HG03175 (cell line): ENCODE measurements around the gene BOLA1.
"Not testable (repeated sequence)": the region's sequence is repeated elsewhere in the genome, so short reads cannot be mapped to it uniquely, and the experiment has no call there.

Experiments used
- ATAC-seq: cut with Tn5 transposase; IDR thresholded peaks from one replicate; pipeline ENCODE4 v1.9.1; 2021; ENCODE audit warnings: mild to moderate bottlenecking, moderate library complexity; ENCODE audit not compliant: unreplicated experiment

BOLA1 gene

DNA sequence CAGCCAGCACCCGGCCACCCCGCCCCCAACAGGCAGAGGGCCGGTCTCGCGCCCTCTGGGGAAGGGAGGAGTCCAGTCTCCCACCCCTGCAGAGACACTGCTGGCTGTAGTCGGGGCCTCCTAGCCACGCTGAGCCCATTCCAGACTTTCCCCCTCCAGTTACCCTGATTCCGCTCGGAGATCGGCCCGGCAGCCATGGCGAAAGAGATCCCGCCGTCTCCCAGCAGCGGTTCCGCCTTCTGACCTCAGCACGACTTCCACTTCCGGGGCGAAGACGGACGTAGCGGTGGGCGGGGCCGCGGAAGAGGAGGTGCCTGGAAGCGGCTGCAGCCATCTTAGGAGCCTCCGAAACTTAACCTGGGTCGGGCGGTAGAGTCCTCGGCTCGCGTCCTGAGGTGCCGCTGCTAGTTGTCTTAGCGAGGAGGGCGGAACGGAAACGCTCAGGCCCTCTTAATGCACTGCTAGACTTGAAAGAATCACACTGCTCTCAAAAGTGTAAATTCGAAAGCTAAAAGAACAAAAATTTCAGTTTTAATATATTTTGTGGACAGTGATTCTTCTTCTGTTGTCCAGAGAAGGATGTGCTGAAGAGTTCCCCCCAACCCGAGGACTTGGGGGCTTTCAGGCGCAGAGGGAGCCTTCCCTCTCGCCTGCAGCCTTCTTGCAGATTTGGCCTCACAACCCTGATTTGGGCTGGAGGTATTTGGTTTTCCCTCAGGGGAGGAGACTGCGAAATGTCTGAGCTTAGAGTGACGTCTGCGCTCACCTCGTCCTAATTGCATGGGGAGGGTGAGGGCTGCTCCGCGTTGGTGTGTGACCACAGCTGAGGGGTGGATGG is 28.4 kb downstream of the BOLA1 start, which contains the start of gene SF3B4:
TSS of gene SF3B4 (minus strand) at position 241 of the 838 bp plus-strand sequence. CDS start at position 197, 44 bp downstream.
- ATAC-seq: peak; percentile 93

DNA sequence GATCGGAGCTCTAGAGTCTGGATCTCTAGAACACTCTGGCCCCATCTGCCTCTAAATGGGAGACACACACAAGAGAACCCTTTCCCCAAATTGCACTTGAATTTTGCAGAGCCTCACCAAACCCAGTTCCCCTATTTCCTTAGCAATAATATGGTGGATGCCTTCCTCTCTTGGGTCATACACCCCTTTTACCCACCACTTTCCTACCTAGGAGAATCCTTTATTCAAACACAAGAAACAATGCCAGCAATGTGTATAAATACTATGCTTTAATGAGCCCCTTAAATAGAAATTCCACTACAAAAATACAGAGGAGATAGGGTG is 29.0 kb downstream of the BOLA1 start:
- no peak for ATAC-seq

DNA sequence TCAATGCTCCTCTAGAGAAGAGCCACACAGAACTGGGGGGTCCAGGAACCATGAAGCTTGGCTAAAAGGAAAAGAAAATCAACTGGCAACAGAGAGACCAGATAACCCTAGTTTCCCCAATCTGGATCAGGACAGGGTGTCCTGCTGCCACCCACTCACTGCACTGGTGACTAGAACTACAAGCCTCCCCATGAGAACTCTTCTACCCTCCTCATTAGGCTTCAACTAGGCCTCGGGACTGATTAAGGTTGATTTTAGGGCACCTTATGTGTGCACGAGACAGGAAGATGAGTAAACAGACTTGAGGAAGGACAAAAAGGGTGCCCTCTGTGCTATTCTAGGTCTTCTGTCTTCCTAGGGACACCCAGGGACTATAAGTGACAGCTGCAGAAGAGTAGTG is 30.5 kb downstream of the BOLA1 start:
- ATAC-seq: no peak

DNA sequence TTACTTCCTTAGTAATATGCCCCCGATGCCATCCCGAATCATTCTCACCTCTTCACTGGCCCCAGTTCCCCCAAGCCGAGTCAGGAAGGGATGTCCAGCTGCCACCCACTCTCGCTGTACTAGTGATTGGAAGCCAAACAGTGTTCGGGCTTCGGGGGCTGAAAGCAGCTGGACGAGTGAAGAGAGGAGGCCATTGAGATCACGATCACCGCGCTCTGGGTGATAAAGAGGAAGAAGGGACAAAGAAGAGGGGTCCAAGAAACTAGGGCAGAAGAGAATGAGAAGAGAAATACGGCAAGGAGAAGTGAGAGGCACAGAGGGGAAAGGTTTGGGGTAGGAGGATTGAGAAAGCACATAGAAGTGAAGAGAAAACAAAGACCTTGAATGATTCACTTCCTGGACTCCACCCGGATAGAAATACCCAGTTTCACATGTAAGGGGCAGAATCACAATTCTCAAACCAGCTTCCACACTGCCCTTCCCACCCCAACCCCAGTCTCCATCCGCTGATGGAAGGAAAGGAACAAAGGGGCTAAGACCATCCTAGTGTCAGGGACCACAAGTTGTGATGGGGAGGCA is 31.9 kb downstream of the BOLA1 start:
- ATAC-seq: no peak

DNA sequence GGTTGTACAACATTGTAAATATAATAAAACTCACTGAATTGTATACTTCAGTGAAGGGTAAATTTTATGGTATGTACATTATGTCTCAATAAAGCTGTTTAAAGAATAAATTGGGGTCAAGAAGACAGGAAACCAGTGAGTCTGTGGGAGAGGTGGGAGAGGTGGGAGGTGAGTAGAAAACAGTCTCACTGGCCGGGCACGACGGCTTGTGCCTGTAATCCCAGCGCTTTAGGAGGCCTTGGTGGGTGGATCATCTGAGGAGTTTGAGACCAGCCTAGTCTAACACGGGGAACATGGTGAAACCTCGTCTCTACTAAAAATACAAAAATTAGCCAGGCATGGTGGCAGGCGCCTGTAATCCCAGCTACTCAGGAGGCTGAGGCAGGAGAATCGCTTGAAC is 33.1 kb downstream of the BOLA1 start:
- no peak for ATAC-seq

DNA sequence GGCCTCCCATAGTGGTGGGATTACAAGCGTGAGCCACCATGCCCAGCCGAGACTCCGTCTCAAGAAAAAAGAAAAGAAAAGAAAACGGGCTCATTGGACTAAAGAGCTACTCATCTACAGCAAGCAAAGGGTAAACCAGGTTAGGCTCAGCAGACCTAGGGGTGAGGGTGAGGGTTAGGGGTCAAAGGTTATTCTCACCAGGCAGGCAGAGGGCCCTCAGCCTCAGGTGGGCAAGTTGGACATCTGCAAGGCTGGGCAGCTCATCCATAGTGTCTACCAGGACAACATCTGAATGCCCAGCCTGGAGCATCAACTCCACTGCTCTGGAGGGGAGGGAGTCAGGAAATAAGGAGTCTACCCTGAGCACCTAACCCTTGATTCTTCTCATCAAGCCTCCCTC is 33.8 kb downstream of the BOLA1 start:
- no peak for ATAC-seq

DNA sequence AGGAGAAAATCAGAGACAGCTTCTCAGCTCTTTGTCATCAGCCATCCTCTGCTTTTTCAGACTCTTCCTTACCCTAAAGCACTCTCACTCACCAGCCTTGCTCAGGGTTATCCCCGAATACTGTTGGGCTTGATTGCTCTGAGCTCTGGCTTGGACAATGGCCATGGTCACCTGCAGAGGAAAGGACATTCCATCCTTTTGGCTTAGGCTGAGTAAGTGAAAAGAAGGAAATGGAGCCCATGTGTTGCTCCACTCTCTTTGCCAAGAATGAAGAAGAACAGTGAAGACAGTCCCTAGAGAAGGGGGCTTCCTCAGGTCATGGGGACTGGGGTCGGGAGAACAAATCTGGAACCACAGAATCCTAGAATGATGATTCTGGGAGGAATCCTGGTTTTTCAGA is 35.0 kb downstream of the BOLA1 start:
- ATAC-seq: no peak

DNA sequence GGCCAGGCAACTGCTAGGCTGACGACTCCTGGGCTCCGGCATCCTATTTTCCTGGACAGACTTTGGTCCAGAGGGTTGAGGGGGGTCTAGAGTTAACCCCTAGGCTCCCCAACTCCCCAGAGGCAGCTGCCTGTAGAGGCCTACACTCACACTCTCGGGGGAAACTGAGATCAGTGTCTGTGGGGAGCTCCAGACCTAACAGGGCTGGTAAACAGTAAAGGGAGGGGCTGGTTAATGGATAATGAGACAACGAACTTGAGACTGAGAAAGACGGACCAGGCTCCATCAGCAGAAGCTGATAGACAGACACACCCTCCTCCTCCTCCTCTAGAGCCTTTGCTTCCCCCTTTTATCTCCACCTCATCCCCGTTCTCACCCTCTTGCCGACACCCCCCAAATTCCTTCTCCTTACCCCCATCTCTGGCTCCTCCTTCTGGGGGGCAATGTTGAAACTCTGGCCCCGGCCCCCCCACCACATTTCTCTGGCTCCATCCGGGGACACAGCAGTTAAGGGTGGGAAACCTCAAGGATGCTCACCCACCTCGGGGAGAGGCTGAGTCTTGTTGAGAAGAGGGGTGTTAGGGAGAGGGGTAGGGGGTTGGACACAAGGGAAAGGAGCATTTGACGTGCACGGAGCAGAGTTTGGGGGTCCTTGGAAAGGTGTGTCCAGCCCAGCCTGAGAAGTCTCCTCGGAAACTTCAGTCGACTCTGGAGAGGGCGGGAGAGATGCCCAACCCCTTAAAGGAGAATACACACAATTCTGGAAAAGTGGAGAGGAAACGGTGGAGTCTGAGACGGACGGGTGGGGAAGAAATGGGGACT is 37.0 kb downstream of the BOLA1 start, which contains the start of gene MTMR11:
TSS of gene MTMR11 (minus strand) at position 710 of the 822 bp plus-strand sequence. CDS start at position 478, 232 bp downstream.
- no peak for ATAC-seq

DNA sequence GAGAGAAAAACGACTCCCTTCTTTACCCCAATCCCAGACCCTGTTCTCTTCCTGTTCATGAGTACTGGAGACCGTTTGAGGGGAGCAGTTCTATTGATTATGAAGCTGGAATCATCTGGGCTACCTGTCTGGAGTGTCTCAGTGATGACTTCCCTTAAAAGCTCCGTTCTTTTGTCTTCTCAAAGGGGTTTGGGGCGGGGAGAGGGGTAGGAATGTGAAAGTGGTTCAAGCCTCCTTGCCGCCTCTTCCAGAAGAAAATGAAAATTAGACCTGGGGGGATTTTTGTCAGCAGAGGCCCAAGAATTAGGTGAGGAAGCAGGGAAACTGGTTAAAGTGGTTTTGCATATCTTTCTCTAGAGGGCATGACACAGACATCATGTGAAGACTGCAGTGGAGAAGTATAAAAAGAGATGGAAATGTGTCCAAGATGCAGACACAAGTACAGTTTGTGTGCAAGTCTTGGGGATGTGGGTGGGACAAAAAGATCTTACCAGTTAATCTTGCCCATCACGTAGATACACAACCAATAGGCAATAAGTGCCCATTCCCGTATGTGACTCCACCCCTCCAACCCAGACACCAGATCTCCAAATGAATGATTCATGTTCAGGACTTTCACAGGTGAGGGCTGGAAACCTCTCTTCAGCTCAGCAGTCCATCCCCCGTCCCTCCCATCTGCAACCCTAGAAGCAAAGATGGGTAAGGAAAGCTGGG is 37.8 kb downstream of the BOLA1 start:
- no peak for ATAC-seq

DNA sequence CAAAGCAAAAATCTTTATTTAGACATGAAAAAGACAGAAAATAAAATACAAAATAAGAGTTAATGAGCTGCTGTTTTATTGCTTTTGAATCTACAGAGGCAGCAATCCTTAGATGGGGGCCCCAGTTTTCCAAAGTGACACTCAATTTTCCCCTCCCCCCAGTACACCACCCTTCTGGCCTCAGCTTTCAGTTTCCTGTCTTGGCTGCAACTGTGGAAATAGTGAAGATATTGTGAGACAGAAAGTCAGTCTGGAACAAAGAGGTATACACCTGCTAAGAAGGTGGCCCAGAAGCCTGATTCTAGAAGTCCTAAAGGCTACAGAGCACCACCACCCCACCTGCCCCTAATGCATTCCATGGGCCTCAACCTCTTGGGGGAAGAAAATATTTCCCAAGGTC is 38.4 kb downstream of the BOLA1 start:
- no peak for ATAC-seq

DNA sequence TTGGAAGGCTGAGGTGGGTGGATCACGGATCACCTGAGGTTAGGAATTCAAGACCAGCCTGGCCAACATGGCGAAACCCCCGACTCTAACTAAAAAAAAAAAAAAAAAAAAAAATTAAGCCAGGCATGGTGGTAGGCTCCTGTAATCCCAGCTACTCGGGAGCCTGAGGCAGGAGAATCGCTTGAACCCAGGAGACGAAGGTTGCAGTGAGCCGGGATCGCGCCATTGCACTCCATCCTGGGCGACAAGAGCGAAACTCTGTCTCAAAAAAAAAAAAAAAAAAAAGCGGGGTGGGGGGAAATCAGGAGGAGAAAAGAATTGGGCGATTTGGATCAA is 39.3 kb downstream of the BOLA1 start:
- not testable (repeated sequence) for ATAC-seq

DNA sequence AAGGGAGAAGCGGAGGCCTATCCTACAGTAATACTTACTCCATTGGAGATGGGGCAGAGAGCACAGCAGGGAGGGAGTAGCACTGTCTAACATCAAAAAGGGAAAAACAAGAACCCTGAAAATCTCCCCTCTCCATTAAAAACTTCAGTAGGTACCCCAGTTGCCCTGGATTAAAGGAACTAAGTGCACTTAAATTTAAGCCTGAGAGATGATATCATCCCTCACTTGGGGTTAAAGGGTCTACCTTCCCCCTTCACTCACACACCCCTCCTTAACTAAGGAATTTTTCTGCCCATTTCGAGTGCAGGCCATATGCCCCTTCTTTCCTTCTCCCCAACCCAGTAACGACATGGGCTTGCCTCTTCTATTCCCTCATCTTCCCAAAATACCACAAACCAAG is 41.1 kb downstream of the BOLA1 start:
- no peak for ATAC-seq

DNA sequence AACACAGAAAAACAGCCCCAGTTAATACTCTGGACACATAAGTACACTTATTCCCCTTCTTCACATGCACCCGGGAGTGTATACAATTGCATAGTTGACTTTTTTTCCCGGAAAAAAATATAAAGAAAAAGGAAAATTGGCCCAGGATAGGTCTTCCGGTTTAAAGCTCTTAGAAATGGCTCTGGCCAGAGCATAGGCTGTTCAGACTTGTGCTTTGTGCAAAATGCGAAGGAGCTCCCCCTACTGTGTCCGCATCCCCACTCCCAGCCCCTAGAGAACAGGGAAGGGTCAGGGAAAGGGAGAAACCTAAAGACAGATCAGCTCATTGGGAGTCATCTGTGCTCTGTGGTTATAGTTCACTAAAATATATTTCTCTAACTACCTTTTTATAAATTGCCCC is 42.8 kb downstream of the BOLA1 start:
- ATAC-seq: no peak

DNA sequence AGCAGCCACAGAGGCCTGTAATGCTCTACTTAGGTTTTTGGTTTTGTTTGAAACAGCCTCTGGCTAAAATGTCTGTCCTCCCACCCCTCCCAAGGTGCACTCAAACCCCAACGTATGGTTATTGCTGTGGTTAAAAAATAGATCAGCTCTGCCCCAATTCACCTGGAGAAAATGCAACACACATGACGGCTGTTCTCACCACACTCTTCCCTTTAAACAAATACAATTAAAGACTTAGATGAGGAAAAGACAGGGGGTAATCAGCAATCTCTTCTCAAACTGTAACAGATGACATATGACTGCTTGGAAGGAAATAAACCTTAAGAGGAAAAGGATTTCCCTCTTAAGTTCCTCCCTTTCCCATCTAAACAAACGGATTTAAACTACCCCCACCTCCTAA is 43.5 kb downstream of the BOLA1 start:
- no peak for ATAC-seq

DNA sequence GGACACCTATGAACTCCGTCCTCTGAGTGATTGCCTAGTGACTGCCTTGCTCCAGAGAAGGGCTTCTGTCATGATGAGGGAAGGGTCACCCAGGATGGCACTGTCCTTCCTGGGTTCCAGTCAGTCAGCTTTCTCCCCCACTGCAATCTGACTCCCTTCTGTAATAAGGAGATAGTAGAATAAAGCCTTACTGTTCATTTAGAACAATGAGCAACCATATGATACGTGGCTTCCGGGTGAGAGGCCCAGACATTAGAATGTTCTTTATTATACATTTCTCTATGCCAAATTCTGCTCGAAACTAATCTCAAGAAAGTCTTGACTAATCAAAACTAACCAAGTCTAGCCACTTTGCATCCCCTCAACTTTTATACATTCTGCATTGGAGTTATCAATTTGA is 45.8 kb downstream of the BOLA1 start:
- ATAC-seq: no peak

DNA sequence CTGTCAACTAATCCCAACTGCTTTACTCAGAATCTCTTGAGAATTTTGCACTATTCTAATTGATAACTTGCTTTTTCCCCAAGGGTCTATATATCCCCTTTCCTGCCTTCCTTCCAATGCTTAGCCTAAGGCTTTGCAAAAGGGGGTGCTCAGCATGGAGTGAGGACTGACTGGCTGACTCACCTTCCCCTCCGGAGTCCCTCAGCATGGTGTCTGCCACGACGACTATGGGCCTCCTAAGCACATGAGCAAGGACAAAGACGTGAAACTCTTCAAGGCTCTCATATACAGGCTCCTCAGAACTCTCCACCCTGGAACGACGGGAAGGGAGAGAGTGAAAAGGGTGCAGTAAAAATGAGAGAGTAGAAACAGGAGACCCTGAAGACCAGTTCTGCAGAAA is 50.5 kb downstream of the BOLA1 start:
- no peak for ATAC-seq
